PC-9 (cell line): ENCODE results near the gene LGI4.

Experiments
- EZH2 ChIP-seq: fragments of 200-600 bp; sonication (generic); IDR thresholded peaks from 2 replicates; pipeline ENCODE4 v1.8.0; 2017; ENCODE audit warnings: antibody characterized with exemption, low read depth
- TF ChIP-seq, protein P1 (sequence below): fragments of 200-600 bp; sonication (generic); conservative IDR thresholded peaks from 2 replicates; pipeline ENCODE4 v1.6.1; 2017; ENCODE audit warnings: mixed run types, antibody characterized with exemption, mild to moderate bottlenecking, moderate library complexity

DNA sequence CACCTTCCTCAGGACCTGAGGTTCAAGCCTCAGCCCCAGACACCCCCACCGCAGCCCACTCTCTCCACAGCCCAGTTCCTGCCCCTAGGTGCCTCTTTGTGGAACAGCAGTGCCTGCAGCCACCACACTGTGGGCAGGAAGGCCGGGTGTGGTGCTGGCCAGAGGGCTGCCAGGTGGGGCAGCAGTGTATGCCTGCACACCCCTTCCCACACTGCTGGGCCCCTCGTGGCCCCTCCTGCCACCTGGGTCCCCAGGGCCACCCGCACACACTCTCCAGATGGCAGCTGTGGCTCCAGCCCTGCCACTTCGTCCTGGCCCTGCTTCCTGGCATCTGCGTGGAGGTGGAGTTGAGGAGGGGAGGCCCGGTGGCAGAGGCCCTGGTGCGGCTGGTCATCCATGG is 58.2 kb downstream of the LGI4 start:
- TF ChIP-seq, protein P1, sequence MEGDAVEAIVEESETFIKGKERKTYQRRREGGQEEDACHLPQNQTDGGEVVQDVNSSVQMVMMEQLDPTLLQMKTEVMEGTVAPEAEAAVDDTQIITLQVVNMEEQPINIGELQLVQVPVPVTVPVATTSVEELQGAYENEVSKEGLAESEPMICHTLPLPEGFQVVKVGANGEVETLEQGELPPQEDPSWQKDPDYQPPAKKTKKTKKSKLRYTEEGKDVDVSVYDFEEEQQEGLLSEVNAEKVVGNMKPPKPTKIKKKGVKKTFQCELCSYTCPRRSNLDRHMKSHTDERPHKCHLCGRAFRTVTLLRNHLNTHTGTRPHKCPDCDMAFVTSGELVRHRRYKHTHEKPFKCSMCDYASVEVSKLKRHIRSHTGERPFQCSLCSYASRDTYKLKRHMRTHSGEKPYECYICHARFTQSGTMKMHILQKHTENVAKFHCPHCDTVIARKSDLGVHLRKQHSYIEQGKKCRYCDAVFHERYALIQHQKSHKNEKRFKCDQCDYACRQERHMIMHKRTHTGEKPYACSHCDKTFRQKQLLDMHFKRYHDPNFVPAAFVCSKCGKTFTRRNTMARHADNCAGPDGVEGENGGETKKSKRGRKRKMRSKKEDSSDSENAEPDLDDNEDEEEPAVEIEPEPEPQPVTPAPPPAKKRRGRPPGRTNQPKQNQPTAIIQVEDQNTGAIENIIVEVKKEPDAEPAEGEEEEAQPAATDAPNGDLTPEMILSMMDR: no peak
- no peak for TF ChIP-seq EZH2
